GM18870 (cell line): ENCODE results near the gene ARAP2.
A peak's percentile ranks its signal among the peaks of the same experiment; 100 is the strongest.

Source experiments
- ATAC-seq: cut with Tn5 transposase; IDR thresholded peaks from one replicate; pipeline ENCODE4 v1.9.1; 2021; ENCODE audit warnings: moderate library complexity; ENCODE audit not compliant: unreplicated experiment

ARAP2 gene

GRCh38 chr4:36043901-36044300 is 200.4 kb downstream of the ARAP2 start:
- no peak for ATAC-seq

GRCh38 chr4:36043241-36043640 is 201.1 kb downstream of the ARAP2 start:
- no peak for ATAC-seq

GRCh38 chr4:36042122-36042970 is 202.0 kb downstream of the ARAP2 start:
- ATAC-seq = no peak

GRCh38 chr4:36041340-36041739 is 203.0 kb downstream of the ARAP2 start:
- ATAC-seq = peak; percentile 73

- no peak for ATAC-seq
Observed at GRCh38 chr4:36039026-36039425, 205.3 kb downstream of the ARAP2 start.

- ATAC-seq = no peak
Observed at GRCh38 chr4:36038491-36038890, 205.8 kb downstream of the ARAP2 start.

GRCh38 chr4:36037127-36037526 is 207.2 kb downstream of the ARAP2 start:
- ATAC-seq = no peak

- no peak for ATAC-seq
Observed at GRCh38 chr4:36029951-36030350, 214.4 kb downstream of the ARAP2 start.

- ATAC-seq = no peak
Observed at GRCh38 chr4:36027203-36027602, 217.1 kb downstream of the ARAP2 start.

- ATAC-seq = no peak
Observed at GRCh38 chr4:36026348-36026880, 217.9 kb downstream of the ARAP2 start.

- no peak for ATAC-seq
Observed at GRCh38 chr4:36024901-36025660, 219.2 kb downstream of the ARAP2 start.

GRCh38 chr4:36020351-36020750 is 224.0 kb downstream of the ARAP2 start:
- ATAC-seq = no peak
